Bone marrow (tissue), 2 donors: ENCODE measurements around the gene ZSCAN2.

Source experiments
- DNase-seq, 2 donors: peaks; one replicate each; lab custom pipeline; 2025; lab: John Stamatoyannopoulos, UW

The ZSCAN2 gene

DNA sequence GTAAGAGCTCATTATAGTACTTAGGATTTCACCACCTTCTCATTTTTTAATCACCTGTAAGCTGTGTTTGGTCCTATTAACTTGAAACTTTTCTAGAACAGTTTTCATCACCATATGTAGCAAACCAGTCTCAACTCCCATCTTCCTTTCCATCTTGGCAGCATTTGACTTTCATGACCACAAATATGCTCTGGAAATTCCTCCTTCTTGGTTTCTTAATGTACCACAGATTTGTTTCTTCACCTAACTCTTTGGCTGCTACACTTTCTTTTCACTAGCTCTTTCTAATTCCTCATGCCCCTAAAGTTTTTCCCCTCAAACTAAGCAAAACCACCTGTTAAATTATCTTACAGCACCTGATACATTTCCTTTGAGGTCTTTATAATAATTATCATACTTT, 70.4 kb downstream of the ZSCAN2 start:
- no peak for DNase-seq
